Stimulated activated CD8-positive, alpha-beta memory T cell treated with anti-CD3 and anti-CD28 coated beads, Interleukin-15, amount 100 ng/mL, for 24 hours (primary cell): ENCODE measurements around the gene UBAP1L.
"Not testable (repeated sequence)": the region's sequence is repeated elsewhere in the genome, so short reads cannot be mapped to it uniquely, and the experiment has no call there.

Experiments
- DNase-seq: peaks from one replicate; pipeline ENCODE4 v3.0.0-alpha.2; 2020; ENCODE audit warnings: low read depth

The UBAP1L gene

DNA sequence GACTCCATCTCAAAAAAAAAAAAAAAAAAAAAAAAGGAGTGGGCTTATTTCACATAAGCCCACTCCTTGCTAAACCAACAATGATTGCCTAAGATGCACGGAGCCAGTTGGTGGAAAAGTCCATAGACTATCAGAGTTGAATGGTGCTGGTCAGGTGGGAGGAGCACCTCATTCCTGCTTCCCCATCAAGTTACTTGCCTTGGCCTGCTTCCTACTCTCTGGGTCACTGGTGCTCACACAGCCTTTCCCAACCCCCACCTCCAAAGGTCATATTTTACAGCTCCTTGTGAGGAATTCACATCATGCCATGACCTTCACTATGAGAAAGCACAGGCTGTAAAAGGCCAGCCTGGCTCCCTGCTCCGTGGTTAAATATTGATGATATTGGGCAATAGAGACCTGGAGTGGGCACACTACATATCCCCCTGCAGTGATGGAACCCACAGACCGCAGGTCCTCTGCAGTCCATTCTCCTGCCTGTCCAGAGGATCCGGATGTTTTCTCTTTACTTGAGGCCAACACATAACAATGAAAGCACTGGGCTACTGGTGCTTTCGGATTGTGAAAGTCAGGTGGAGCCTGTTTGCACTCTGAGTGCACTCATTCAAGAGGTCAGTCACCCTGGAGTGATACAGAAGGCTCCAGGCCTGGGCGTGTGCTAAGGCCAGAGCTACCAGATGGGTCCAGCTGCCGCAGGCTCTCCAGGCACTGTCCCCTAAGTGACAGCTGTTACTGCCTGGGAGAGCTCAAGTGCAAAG, 70.1 kb downstream of the UBAP1L start, which contains the start of gene SLC51B:
Gene SLC51B, plus strand, starts transcription at position 664 of the 758 bp plus-strand sequence. CDS start 4,618 bp downstream, outside the sequence.
- no peak for DNase-seq

DNA sequence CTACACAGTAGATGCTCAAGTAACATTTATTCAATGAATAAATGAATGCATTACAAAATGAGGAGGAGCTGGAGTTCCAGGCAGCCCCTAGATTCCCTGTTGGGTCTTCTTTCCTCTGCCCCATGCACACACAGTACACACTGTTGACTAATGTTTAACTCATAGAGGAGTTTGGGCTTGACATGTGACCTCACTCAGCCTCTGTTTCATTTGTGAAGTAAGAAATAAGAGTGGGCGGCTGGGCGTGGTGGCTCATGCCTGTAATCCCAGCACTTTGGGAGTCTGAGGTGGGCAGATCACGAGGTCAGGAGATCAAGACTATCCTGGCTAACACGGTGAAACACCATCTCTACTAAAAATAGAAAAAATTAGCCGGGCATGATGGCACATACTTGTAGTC, 70.8 kb downstream of the UBAP1L start:
- not testable (repeated sequence) for DNase-seq

- no peak for DNase-seq
Observed at GRCh38 chr15:65042776-65043327, 72.1 kb downstream of the UBAP1L start.
